HG03571 (cell line): ENCODE results near the gene KLHDC7B.
"Not testable (repeated sequence)": the region's sequence is repeated elsewhere in the genome, so short reads cannot be mapped to it uniquely, and the experiment has no call there.

Experiments used
- ATAC-seq: cut with Tn5 transposase; IDR thresholded peaks from one replicate; pipeline ENCODE4 v1.9.1; 2021; ENCODE audit not compliant: unreplicated experiment

KLHDC7B gene

GRCh38 chr22:50517495-50518260 is 28.0 kb upstream of the KLHDC7B start:
- ATAC-seq = no peak

GRCh38 chr22:50518606-50519005 is 27.1 kb upstream of the KLHDC7B start:
- ATAC-seq = no peak

DNA sequence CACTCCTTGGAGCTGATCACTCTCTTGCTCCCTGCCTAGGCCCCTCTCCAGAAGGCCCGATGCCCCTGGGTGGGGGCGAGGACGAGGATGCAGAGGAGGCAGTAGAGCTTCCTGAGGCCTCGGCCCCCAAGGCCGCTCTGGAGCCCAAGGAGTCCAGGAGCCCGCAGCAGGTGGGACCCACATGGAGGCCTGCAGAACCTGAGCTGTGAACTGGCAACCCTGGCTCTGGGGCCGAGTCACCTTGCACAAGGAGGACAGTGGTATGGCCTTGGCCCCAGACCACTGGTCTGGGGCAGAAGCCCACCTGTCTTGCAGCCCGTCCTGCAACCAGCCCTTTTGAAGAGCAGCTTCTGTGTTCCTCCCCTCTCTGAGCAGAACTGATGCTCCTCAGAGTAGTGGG is 26.5 kb upstream of the KLHDC7B start:
- no peak for ATAC-seq

- not testable (repeated sequence) for ATAC-seq
These were observed 25.5 kb upstream of the KLHDC7B start for GRCh38 chr22:50520184-50520583.

DNA sequence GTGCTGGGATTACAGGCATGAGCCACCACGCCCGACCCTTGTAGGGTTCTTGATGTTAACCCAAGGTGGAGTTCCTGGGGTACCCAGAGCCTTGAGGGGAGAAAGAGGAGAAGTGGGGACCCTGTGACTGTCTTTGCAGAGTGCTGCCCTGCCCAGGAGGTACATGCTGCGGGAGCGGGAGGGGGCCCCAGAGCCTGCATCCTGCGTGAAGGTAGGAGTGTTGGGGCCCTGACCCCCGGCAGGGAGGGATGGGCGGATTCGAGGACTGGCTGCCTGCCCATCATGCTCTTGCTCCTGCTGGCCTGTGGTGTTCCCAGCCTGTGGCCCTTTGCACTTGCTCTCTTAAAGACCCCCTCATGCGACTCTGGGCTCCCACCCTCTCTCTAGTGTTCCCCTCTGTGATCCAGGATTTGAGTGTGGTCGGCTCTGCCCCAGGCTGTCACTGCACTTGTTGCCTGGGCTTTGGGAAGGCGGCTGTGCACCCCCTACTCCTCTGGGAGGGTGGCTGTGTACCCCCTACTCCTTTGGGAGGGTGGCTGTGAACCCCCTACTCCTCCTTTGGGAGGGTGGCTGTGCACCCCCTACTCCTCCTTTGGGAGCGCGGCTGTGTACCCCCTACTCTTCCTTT is 24.8 kb upstream of the KLHDC7B start:
- no peak for ATAC-seq

DNA sequence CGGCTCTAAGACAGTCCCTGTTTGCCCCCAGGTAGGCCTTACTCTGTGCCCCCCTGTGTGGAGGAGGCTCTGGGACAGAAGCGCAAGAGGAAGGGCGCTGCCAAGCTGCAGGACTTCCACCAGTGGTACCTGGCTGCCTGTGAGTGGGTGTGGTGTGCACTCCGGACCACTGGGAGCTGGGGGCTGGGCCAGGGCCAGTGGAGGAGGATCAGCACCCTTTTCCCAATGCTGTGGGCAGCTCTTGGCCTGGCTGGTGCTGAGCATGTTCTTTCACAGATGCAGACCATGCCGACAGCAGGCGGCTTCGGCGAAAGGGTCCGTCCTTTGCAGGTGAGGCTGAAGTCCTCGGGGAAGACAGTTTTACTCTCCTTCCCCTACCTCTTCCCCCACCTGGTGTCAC is 24.0 kb upstream of the KLHDC7B start:
- ATAC-seq = no peak

DNA sequence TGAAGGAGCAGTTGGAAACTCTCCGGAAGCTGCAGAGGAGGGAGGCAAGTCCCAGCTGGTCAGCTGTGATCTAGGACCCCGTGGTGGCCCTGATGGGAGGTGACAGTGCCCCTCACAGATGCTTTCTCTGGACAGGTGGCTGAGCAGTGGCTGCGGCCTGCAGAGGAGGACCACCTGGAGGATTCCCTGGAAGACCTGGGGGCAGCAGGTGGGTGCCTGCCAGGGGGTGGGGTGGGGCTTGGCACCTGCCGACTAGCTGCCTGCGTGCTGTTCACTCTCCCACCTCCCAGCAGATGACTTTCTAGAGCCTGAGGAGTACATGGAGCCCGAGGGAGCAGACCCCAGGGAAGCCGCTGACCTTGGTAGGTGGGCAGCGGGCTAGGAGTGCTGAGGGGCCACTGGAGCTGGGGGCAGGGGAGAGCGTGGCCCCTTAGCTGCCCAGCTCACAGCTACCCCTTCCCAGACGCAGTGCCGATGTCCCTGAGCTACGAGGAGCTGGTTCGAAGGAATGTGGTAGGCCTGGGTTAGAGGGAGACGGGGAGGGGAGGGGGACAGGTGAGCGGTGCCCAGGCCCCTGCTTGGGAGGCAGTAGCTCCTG is 23.4 kb upstream of the KLHDC7B start:
- no peak for ATAC-seq

DNA sequence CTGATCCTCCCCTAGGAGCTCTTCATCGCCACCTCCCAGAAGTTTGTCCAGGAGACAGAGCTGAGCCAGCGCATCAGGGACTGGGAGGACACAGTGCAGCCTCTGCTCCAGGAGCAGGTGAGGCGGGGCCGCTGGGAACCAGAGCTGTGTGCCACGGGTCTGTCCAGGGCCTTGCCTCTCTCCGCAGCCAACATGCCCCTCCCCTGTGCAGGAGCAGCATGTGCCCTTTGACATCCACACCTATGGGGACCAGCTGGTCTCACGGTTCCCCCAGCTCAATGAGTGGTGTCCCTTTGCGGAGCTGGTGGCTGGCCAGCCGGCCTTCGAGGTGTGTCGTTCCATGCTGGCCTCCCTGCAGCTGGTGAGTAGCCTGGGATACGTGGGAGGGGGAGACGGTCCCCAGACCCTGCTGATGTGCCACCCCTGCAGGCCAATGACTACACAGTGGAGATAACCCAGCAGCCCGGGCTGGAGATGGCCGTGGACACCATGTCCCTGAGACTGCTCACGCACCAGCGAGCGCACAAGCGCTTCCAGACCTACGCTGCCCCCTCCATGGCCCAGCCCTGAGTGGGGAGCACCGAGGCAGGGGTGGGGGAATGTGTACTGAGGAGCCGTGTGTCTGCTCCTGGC is 22.8 kb upstream of the KLHDC7B start:
- ATAC-seq = no peak

DNA sequence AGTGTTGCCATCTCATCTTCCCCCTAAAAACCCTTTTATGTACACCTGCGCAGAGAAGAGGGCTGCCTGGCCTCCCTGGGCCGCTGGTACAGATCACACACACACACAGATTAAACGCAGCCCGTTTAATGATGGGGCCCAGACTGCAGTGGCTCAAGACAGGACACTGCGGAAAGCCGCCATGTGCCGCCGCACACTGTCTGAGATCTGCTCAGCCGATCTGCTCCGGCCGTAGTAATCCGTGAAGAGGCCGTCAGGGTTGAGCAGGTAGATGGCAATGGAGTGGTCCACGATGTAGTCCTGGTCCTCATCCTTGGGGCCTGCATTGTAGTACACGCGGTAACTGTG is 22.3 kb upstream of the KLHDC7B start:
- no peak for ATAC-seq

DNA sequence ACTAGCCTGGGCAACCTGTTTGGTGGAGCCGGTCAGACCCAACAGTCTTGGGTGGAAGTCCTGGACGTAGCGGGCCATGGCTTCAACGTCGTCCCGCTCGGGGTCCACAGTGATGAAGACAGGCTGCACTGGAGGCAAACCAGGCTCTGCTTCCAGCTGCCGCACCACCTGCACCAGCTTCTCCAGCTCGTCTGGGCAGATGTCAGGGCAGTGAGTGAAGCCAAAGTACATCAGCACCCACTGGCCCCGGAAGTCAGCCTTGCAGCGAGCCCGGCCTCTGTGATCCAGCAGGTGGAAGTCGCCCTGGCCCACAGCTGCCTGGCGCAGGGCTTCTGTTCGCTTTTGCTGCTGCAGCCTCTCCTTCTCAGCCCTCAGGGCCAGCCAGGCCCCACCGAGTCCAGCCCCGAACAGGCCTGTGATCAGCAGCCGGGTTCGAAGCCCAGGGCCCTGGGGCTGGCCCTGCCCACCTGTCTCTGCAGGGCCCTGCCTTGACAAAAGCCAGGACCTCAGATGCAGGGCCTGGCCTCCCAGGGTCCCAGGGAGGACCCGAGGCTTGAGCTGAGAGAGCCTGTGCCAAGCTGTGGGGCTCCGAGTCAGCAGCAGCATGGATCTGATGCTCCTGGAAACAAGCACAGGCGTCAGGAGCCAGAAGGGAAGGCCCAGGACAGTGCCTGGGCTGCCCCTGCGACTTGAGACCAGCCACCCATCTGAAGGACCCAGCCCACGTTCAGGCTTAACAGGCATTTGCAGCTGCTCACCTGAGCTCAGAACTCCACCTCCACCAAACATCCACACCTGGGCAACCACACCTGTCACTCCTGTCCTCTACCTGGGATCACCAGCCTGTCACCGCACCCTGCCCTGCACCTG is 21.7 kb upstream of the KLHDC7B start:
- no peak for ATAC-seq

DNA sequence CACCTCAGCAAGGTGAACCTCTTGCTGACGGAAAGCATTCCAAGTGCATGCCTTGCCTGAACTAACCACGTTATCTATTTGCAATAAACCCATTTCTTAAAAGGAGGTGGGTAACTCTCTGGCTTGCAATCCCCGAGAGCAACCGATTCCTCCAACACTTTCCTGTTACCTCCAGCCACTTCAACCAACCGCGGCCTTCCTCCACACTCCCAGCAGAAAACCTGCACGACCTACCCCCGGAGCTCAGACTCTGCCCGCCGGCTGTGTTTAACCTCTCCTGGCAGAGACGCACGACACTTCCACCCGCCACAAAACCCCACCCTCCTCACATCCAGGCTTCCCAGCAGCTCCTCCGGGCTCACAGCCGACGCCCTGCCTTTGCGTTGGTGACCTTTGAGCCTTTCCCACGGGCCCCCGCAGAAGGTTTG is 21.0 kb upstream of the KLHDC7B start:
- no peak for ATAC-seq

DNA sequence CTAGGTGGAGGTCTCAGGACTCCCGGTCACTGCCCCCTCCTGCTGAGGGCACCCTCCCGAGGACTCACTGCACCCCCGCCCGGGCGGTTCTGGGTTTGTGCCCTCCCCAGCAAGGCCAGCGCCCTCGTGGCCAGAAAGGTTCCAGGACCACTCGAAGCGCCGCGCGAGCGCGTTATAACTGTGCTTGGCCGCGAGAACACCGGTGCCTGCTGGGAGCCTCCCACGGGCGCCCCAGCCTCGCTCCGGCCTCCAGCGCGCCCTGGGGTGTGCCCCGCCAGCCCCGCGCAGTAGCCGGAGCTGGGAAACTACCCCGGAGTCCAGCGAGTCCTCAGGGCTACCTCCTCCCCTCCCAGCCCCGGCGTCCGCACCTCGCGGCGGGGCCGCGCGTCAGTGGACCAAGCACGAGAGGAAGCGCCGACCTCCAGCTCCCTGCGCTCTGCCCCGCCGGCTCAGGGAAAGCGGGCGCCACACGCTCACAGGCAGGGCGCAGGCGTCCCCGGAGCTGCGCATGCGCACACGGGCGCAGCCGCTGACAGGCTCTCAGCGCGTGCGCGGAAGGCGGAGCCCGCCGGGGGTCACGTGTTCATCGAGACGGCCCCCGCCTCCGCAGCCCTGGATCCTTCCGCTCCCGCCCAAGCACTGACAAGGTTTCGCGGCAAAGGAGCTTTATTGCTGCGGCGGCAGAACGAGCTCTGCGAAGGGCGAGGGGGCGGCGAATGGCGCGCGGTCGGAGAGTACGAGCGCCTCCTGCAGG is 20.4 kb upstream of the KLHDC7B start, which contains the start of gene SCO2:
Gene SCO2, minus strand, starts transcription at position 495 of the 754 bp plus-strand sequence. CDS start 1,187 bp downstream, outside the sequence.
- ATAC-seq = peak; percentile 36

DNA sequence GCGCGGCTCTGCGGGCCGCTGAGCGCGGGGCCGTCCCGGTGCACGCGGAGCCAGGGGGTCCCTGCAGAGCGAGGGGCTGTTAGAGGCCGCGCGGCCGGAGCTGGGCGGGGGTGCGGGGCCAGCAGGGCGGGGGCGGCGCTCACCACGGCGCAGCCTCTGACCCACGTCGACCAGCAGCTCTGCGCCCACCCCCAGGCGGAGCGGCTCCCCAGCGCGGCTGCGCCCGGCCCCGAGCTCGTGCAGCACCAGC is 19.9 kb upstream of the KLHDC7B start:
- ATAC-seq = peak; percentile 9

DNA sequence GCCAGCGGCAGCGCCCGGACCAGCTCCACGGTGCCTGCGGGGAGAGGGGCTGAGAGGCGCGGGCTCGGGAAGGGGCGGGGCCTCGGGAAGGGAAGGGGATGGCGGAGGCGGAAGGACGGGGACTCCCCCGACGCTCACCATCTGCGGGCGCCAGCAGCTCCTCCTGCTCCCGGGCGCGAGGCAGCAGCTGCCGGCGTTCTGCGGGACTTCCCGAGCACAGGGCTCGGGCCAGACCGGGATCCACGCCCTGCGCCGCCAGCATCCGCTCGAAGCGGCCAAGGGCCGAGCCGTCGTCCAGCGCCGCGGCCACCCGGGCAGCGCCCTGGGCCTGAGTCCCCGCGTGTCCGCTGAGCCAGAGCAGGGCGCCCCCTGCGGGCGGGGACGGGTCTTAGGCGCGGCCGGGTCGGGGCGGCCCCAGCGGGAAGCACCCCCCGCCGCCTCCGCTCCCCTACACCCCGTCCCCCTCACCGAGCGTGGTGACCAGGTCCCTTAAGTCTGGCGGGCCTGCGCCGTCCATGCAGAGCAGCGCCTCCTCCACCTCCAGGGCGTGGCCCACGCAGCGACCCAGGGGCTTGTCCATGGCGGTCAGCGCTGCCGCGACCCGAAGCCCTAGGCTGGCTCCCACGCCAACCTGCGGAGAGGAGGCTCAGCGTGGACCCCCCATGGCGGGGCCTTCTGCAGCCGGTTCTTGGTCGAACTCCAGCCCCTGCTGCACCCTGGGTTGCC is 19.4 kb upstream of the KLHDC7B start:
- ATAC-seq = peak; percentile 27

GRCh38 chr22:50526834-50527801 is 18.6 kb upstream of the KLHDC7B start:
- ATAC-seq = no peak

DNA sequence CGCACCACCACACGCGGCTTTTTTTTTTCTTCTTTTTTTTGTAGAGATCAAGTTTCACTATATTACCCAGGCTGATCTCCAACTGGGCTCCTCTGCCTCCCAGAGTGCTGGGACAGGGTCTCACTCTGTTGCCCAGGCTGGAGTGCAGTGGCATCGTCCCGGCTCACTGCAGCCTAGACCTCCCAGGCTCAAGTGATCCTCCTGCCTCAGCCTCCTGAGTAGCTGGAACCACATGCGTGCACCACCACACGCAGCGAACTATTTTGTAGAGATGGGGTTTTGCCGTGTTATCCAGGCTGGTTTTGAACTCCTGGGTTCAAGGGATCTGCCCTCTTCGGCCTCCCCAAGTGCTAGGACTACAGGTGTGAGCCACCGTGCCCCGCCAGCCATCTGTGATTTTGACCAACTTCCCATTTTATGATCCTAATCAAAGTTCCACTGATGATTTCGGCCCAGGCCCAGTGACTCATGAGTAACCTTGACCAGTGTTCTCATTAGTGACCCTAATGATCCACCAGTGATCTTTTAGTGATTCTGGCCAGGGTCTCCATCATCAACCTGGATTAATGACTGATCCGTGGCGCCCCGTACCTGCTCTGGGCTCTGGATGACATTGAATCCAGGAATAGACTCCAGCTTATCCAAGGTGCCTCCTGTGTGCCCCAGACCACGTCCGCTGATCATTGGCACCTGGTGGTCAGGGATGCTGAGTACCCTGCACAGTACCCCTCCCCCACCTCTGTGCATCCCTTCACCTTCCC is 17.6 kb upstream of the KLHDC7B start:
- no peak for ATAC-seq

GRCh38 chr22:50528682-50529415 is 16.9 kb upstream of the KLHDC7B start:
- ATAC-seq = no peak
